GM21717 (cell line): ENCODE data around the gene HCN1.

Source experiments
- ATAC-seq: cut with Tn5 transposase; IDR thresholded peaks from one replicate; pipeline ENCODE4 v1.9.1; 2021; ENCODE audit warnings: mild to moderate bottlenecking, moderate library complexity; ENCODE audit not compliant: unreplicated experiment

HCN1 gene

DNA sequence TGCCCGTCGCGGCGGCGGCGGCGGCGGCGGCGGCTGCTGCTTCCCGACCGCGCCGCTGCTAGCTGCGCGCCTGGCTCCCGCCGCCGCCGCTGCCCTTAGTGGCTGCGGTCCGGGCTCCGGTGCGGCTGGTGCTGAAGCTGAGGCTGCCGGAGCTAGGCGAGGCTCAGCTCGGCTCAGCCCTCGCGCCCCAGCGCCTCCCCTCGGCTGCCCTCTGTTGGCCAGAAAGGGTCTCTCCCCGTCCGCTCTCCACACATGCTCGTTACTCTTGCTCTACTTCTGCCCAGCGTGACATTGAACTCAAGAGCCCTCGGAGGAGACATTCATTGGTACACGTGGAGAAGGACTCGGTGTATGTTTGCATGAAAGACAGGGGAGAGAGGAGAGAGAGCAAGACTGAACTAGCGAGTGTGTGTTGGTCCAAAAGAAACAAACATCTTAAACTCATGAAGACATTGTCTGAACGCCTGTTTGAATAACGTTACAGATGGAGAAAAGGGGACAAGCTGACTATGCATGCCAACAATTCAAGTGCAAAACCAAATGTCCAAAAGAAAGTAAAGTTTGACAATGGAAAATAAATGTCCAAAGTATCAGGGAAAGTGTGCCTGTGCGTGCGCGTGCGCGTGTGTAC lies at the start of gene HCN1:
Gene HCN1, minus strand, starts transcription at position 175 of the 631 bp plus-strand sequence.
- peak; percentile 97 for ATAC-seq

GRCh38 chr5:45741110-45741509 lies 44.9 kb upstream of the HCN1 start:
- ATAC-seq = no peak

GRCh38 chr5:45737153-45737552 lies 41.0 kb upstream of the HCN1 start:
- ATAC-seq = no peak

- ATAC-seq = no peak
Measured at GRCh38 chr5:45725537-45725936, 29.4 kb upstream of the HCN1 start.

GRCh38 chr5:45697201-45697600 lies 1.0 kb upstream of the HCN1 start:
- no peak for ATAC-seq

- no peak for ATAC-seq
Measured at GRCh38 chr5:45695804-45696156, 400 bp downstream of the HCN1 start.

GRCh38 chr5:45694971-45695803 lies 993 bp downstream of the HCN1 start:
- no peak for ATAC-seq

GRCh38 chr5:45694255-45694814 lies 1.8 kb downstream of the HCN1 start:
- no peak for ATAC-seq

GRCh38 chr5:45692481-45692880 lies 3.7 kb downstream of the HCN1 start:
- no peak for ATAC-seq

GRCh38 chr5:45691656-45692055 lies 4.5 kb downstream of the HCN1 start:
- no peak for ATAC-seq

- ATAC-seq = no peak
Measured at GRCh38 chr5:45687701-45688100, 8.5 kb downstream of the HCN1 start.

- no peak for ATAC-seq
Measured at GRCh38 chr5:45686620-45687019, 9.6 kb downstream of the HCN1 start.

DNA sequence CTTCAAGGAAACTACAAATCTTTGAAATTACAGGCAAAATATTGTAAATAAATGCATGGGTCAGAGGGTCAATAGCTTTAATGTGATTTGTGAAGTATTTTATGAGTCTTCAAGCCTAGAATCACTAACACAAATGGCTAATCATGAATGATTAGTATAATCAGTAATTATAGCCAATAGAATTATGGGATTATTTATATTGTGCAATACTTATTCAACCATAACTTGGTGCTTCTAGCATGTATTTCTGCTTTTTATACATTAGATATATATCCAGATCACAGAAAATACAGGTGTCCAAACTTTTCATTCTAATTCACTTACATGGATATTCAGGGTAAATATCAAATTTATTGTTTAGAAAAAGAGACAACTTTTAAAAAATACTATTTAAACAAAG lies 12.1 kb downstream of the HCN1 start:
- ATAC-seq = no peak

DNA sequence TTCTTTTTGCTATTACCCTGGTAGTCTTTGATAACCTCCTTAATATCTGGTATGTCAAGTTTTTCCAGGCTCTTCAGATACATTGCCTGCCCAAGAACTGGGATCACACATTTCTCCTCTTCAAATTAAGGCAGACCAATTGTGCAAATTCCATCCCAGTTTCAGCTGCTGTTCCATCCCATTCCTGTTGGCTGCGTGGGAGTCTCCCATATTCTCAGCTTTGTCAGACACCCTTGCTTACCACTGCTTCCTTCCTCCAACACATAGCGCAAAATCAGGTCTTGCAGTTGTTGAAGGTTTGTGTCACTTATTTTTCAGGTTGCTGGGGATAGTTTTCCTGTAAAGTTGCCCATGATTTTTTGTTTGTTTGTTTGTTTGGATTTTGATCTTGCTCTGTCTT lies 15.2 kb downstream of the HCN1 start:
- no peak for ATAC-seq

- no peak for ATAC-seq
Measured at GRCh38 chr5:45677524-45677923, 18.7 kb downstream of the HCN1 start.

DNA sequence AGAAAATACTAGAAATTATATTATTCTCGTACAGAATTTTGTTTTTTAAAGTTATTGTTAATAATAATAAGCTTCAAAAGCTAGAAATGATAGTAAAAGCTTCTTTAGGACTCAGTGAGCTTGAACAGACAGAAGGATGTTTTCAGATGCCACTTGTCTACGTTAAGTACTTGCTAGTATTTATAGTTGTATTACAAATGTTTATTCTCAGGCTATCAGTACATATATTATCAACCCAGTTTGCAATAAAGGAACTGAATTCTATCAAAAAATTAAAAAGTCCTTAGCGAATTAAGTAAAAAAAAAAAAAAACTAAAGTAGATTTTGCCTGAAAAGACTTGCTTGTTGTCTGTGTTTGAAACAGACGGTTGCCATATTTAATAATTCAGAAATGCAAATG lies 23.9 kb downstream of the HCN1 start:
- no peak for ATAC-seq

- no peak for ATAC-seq
Measured at GRCh38 chr5:45648744-45649143, 47.4 kb downstream of the HCN1 start.

DNA sequence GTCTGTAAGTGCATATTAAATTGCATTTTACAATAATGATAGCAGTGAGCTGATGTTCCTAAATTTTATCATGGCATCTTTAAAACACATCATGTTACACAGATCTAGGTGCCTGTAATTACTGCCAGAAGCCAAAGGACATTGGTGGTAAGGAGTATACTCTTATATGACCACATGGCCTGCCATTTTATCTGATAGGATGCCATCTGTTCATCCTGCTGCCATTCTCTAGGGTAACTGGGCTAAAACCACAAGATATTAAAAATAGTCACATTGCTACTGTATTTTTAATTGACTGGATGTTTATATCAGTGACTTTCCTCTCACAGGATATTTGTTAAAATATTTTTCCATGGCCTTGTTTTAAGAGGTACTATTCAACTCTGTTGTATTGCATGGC lies 53.1 kb downstream of the HCN1 start:
- ATAC-seq = no peak

- no peak for ATAC-seq
Measured at GRCh38 chr5:45642370-45642769, 53.8 kb downstream of the HCN1 start.

DNA sequence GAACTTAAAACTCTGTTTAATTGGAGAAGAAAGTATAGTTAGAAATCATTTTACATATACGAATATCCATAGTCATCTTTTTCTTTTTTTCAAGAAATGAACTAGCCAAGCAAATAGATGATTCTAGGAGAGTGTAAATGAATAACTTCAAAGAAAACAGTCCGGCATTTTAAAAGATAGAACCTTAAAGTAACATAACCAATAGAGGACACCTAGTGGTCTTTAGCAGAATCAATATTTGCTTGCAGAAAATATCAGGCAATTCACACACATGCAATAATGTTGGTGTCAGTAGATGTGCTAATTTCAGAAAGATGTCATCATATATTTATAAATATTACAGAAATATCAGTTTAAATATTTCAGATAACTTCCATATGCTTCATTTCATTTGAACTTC lies 57.1 kb downstream of the HCN1 start:
- no peak for ATAC-seq

DNA sequence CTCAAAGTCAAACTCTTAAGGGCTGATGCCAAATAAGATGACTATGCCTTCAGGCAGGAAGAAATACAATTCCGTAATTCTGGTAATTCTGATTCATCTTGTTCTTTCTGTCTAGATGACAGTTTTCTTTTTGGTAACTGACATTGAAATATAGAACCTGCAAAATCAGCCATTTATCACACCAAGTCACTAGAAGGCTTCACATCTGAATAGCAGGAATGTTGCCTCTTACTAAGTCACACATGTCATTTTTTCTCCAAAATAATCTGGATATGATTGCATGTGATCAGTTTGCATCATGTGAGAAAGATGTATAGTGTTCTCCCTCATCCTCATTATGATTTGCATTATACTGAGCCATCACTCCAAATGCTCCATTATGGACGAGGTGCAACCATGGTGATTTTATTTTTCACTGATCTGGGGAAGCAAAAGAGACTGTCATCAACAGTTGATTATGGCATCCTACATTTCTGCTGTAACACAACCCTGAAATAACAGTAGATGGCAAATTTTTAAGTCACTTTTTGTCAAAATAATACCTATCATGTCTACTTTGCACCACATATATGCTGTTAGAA lies 69.0 kb downstream of the HCN1 start:
- no peak for ATAC-seq

DNA sequence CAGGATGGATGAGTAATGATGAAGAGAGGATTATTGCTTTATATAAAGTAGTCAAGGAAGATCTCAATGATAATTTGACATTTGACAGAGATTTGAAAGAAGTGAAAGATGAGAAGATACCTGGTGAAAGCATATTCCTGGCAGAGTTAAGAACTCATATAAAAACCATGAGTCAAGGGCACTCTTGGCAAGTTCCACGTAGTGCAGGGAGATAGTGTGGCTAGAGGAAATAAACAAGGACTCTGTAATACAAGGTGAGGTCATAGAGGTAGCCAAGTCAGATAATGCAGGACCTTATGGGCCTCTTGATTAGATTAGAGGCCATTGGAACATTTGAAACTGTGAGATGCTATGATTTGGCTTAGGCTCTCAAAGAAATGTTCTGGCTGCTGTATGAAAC lies 72.3 kb downstream of the HCN1 start:
- ATAC-seq = no peak
